ENCODE results near the gene ZFP92.

DNA sequence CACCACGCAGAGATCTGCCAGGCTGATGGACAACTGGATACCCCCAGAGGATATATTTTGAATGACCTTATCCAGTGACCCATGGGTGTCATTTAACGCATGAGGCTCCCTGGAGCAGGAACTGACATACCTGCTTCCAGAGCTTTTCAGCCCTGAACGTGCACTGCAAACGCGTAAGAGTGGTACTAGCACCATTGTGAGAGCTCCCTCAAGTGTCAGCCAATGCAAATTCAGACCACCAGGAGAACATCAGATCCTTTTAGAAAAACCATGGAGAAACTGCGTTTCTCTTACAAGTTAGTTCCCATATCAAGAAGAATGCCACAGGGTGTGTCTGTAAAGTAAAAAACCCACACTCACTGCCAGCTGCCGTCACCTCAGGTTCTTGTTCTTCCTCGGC, 27.3 kb downstream of the ZFP92 start:
- TF ChIP-seq CTCF (IDR thresholded peaks at IDR 0.05) (no peak), POLR2A (IDR thresholded peaks at IDR 0.05) (no peak)
